H1 (cell line): ENCODE results near the gene TMEM266. TPM values are rescaled to one million over a fixed set of nuclear protein-coding genes. Genes with fewer than 3 reads are reported as not detected.

ENCODE experiments used
- CTCF ChIA-PET: fragments of 300-600 bp; sonication (Branson Sonifier 250); formaldehyde crosslinking; loops from one replicate; lab custom pipeline; 2021; ENCODE audit not compliant: partially characterized antibody; lab: Charles Lee
- POLR2A ChIA-PET: fragments of 300-600 bp; sonication (Branson Sonifier 250); formaldehyde crosslinking; loops from one replicate; lab custom pipeline; 2021; ENCODE audit warnings: inconsistent platforms; ENCODE audit not compliant: partially characterized antibody; lab: Charles Lee
- DNase-seq, 2 experiments: peaks; one replicate each; pipeline versions ENCODE4 v3.0.0 to v3.0.0-alpha.2; 2010 to 2022; ENCODE audit warnings: low spot score in 2 of 2, low read depth in 1 of 2, mixed read lengths in 1 of 2
- FAIRE-seq: peaks from 2 replicates; lab custom pipeline; 2011; peaks lifted over from hg19 to GRCh38; lab: Jason Lieb, UNC
- H2AFZ ChIP-seq: 2 replicates; pipeline ENCODE4 v1.8.1; 2012; ENCODE audit warnings: low read length, inconsistent platforms
- H2AK5ac ChIP-seq: 2 replicates; pipeline ENCODE4 v1.6.1; 2013; ENCODE audit warnings: low read depth, low read length
- H2BK120ac ChIP-seq: replicated peaks from 2 replicates; pipeline ENCODE3; 2013; ENCODE audit warnings: low read depth, low read length, inconsistent platforms
- H2BK12ac ChIP-seq: 2 replicates; pipeline ENCODE4 v1.6.1; 2013; ENCODE audit warnings: low read depth, low read length
- H2BK15ac ChIP-seq: 2 replicates; pipeline ENCODE4 v1.6.1; 2013; ENCODE audit warnings: low read length
- H2BK20ac ChIP-seq: 2 replicates; pipeline ENCODE4 v1.6.1; 2013; ENCODE audit warnings: low read length
- H2BK5ac ChIP-seq: 2 replicates; pipeline ENCODE4 v1.6.1; 2013; ENCODE audit warnings: low read depth, low read length
- H3K14ac ChIP-seq: 2 replicates; pipeline ENCODE4 v1.6.1; 2013; ENCODE audit warnings: inconsistent platforms; ENCODE audit not compliant: insufficient read length
- H3K18ac ChIP-seq: 2 replicates; pipeline ENCODE4 v1.6.1; 2013; ENCODE audit warnings: low read length; ENCODE audit errors: extremely low read depth
- H3K23ac ChIP-seq: 2 replicates; pipeline ENCODE4 v1.6.1; 2013; ENCODE audit warnings: inconsistent platforms; ENCODE audit not compliant: insufficient read length
- H3K23me2 ChIP-seq: 2 replicates; pipeline ENCODE4 v1.6.1; 2013; ENCODE audit warnings: low read depth, low read length
- H3K27ac ChIP-seq: 2 replicates; pipeline ENCODE4 v1.6.1; 2011; ENCODE audit warnings: low read depth, low read length, inconsistent platforms
- H3K27me3 ChIP-seq, 4 experiments: replicated peaks in 1 of 4; 1 replicate in 1 of 4; 2 replicates in 3 of 4; pipeline versions ENCODE4 v1.6.1 to v1.8.1; 2011 to 2013; ENCODE audit warnings: low read length in 3 of 4, mild to moderate bottlenecking in 3 of 4, inconsistent platforms in 2 of 4, mixed read lengths in 2 of 4, moderate library complexity in 1 of 4; ENCODE audit not compliant: control insufficient read depth in 3 of 4, insufficient read depth in 3 of 4; ENCODE audit errors: extremely low read depth in 1 of 4
- H3K36me3 ChIP-seq, 4 experiments: 2 replicates each; pipeline versions ENCODE4 v1.6.1 to v1.8.1; 2011 to 2013; ENCODE audit warnings: mild to moderate bottlenecking in 4 of 4, low read length in 3 of 4, moderate library complexity in 2 of 4, control low read depth in 1 of 4, inconsistent platforms in 1 of 4; ENCODE audit not compliant: insufficient read depth in 4 of 4, control insufficient read depth in 2 of 4
- H3K4ac ChIP-seq: replicated peaks from 2 replicates; pipeline ENCODE3; 2013; ENCODE audit warnings: low read length, low read depth, mixed read lengths, inconsistent platforms; ENCODE audit not compliant: insufficient read length
- H3K4me1 ChIP-seq, 4 experiments: replicated peaks in 1 of 4; 1 replicate in 1 of 4; 2 replicates in 3 of 4; pipeline versions ENCODE4 v1.6.1 to v1.8.1; 2011 to 2013; ENCODE audit warnings: low read length in 3 of 4, inconsistent platforms in 2 of 4, mixed read lengths in 1 of 4; ENCODE audit not compliant: insufficient read depth in 4 of 4, control insufficient read depth in 3 of 4
- H3K4me2 ChIP-seq, 2 experiments: 2 replicates each; pipeline versions ENCODE4 v1.6.1 to v1.8.1; 2011 to 2013; ENCODE audit warnings: low read depth in 2 of 2, low read length in 2 of 2, control low read depth in 1 of 2, inconsistent platforms in 1 of 2, mild to moderate bottlenecking in 1 of 2; ENCODE audit not compliant: insufficient read depth in 1 of 2
- H3K4me3 ChIP-seq, 4 experiments: fragments of 200-600, 300-600 bp in 1 of 4; sonication (generic), shearing (Covaris generic), sonication (Bioruptor Twin) in 1 of 4; 2 replicates each; pipeline versions ENCODE4 v1.5.1 to v1.8.1; 2011 to 2016; ENCODE audit warnings: low read length in 4 of 4, low read depth in 3 of 4, control low read depth in 2 of 4, inconsistent platforms in 2 of 4, mild to moderate bottlenecking in 2 of 4, mixed read lengths in 1 of 4, moderate library complexity in 1 of 4; ENCODE audit not compliant: insufficient read depth in 2 of 4; ENCODE audit errors: extremely low read depth in 1 of 4
- H3K56ac ChIP-seq: replicated peaks from 2 replicates; pipeline ENCODE3; 2013; ENCODE audit warnings: low read depth, mild to moderate bottlenecking, mixed read lengths, low read length, inconsistent platforms; ENCODE audit not compliant: insufficient read length
- H3K79me1 ChIP-seq: 2 replicates; pipeline ENCODE4 v1.6.1; 2013; ENCODE audit warnings: low read depth, low read length, control low read depth
- H3K79me2 ChIP-seq, 2 experiments: 2 replicates each; pipeline versions ENCODE4 v1.6.1 to v1.8.1; 2012 to 2013; ENCODE audit warnings: low read length in 2 of 2, mild to moderate bottlenecking in 2 of 2, inconsistent platforms in 1 of 2; ENCODE audit not compliant: insufficient read depth in 2 of 2, control insufficient read depth in 1 of 2
- H3K9ac ChIP-seq, 4 experiments: replicated peaks in 1 of 4; 1 replicate in 1 of 4; 2 replicates in 3 of 4; pipeline versions ENCODE4 v1.6.1 to v1.8.1; 2011 to 2013; ENCODE audit warnings: low read depth in 3 of 4, low read length in 3 of 4, control low read depth in 2 of 4, mild to moderate bottlenecking in 2 of 4, moderate library complexity in 2 of 4, inconsistent platforms in 1 of 4; ENCODE audit errors: extremely low read depth in 1 of 4
- H3K9me3 ChIP-seq, 2 experiments: 2 replicates each; pipeline versions ENCODE4 v1.6.1 to v1.8.1; 2012 to 2013; ENCODE audit warnings: mild to moderate bottlenecking in 2 of 2, moderate library complexity in 2 of 2, control low read depth in 1 of 2, inconsistent platforms in 1 of 2, low read depth in 1 of 2, low read length in 1 of 2, mixed read lengths in 1 of 2; ENCODE audit not compliant: insufficient read depth in 2 of 2
- H4K20me1 ChIP-seq, 2 experiments: replicated peaks in 1 of 2; 2 replicates each; pipeline versions ENCODE3 to v1.8.1; 2011 to 2013; ENCODE audit warnings: inconsistent platforms in 2 of 2, low read length in 2 of 2, mild to moderate bottlenecking in 1 of 2; ENCODE audit not compliant: insufficient read depth in 2 of 2, control insufficient read depth in 1 of 2
- H4K5ac ChIP-seq: 2 replicates; pipeline ENCODE4 v1.6.1; 2013; ENCODE audit warnings: low read length, low read depth, mixed read lengths, inconsistent platforms; ENCODE audit not compliant: insufficient read length
- H4K8ac ChIP-seq: 2 replicates; pipeline ENCODE4 v1.8.0; 2013; ENCODE audit warnings: mild to moderate bottlenecking, moderate library complexity, low read length, inconsistent platforms; ENCODE audit not compliant: insufficient read depth; ENCODE audit errors: extremely low read depth
- H4K91ac ChIP-seq: replicated peaks from 2 replicates; pipeline ENCODE3; 2013; ENCODE audit warnings: low read length, mixed read lengths, inconsistent platforms; ENCODE audit not compliant: insufficient read length
- FOSL1 ChIP-seq: IDR thresholded peaks from 2 replicates; pipeline ENCODE4 v1.6.1; 2011; ENCODE audit warnings: mild to moderate bottlenecking, low read depth, low read length, moderate library complexity; ENCODE audit not compliant: insufficient read depth
- POLR2AphosphoS5 ChIP-seq: IDR thresholded peaks from 2 replicates; pipeline ENCODE4 v1.6.1; 2011; ENCODE audit warnings: low read depth, low read length
- WGBS, 2 experiments: shearing (Covaris generic) in 1 of 2; methylation state at CpG; one replicate each; pipeline versions ENCODE4 v1.1.6 to v1.1.7; 2013 to 2015; ENCODE audit warnings: low lambda C conversion rate in 2 of 2, mixed read lengths in 2 of 2, inconsistent platforms in 1 of 2, low coverage in 1 of 2, missing lambda C conversion rate in 1 of 2; ENCODE audit not compliant: insufficient replicate concordance in 2 of 2, insufficient coverage in 1 of 2, insufficient read length in 1 of 2; ENCODE audit errors: extremely low coverage in 1 of 2, missing lambda C conversion rate in 1 of 2; 5-methylcytosine and 5-hydroxymethylcytosine counted together
- polyA plus RNA-seq, 7 experiments: library from polyadenylated mRNA; depleted of rRNA in 3 of 7; stranded (reverse) in 5 of 7; unstranded in 2 of 7; fragments of >200 nt in 5 of 7; fragments of 200-250 nt in 2 of 7; gene quantifications; 1 replicate in 5 of 7; 2 replicates in 1 of 7; 4 replicates in 1 of 7; pipeline versions ENCODE4 v1.2.1 to v1.2.3, GENCODE V29; 2011 to 2013; ENCODE audit warnings: missing spikeins in 2 of 7, mixed read lengths in 2 of 7
- total RNA-seq: library from RNA; stranded (reverse); fragmentation: NEBNext Ultra II Directional; extraction: Animal tissue kit (Norgen Biotek cat#: 25700); gene quantifications from 2 replicates; pipeline ENCODE4 v1.2.1, GENCODE V29; 2021

TMEM266 gene
- total and polyA plus RNA-seq, 2 of the 8 experiments (the other 6 are each of a cell fraction or from before 2014, with no cell fraction given): 2.6 TPM

DNA sequence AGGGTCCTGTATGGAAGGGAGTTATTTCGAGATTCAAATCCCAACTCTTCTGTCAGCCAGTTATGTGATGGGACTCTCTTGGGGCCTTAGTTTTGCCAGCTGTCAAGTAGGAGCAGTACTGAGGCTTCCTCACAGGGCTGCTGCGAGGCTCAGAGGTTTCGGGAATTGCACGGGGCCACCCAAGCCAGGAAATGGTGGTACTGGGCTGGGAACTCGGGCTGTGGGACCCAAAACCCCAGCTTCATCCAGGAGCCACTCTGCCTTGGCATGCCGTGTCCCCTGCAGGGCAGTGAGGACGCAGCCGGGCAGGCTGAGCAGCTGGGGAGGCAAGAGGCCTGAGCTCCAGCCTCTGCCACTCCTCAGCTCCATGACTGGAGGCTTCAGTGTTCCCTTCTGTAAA lies 132.9 kb downstream of the TMEM266 start:
- Histone ChIP-seq H4K91ac (no peak overlapping the region), H3K36me3 (no peaks in the 10 kb centered on the region), H3K23me2 (no peaks in the 10 kb centered on the region), H4K5ac (no peak overlapping the region), H3K79me2 (no peaks in the 10 kb centered on the region), H2BK20ac (no peak overlapping the region), H3K56ac (no peak overlapping the region), H4K20me1 (no peaks in the 10 kb centered on the region), H3K9ac (no peak overlapping the region), H2BK5ac (no peak overlapping the region), H2BK15ac (no peak overlapping the region), H3K27me3 (peaks cover 0 to 9% (median 7%) of the 10 kb centered on the region in 4 experiments; a peak in 4 of 7 replicates), H2BK120ac (no peak overlapping the region), H2BK12ac (no peak overlapping the region), H3K23ac (no peak overlapping the region), H2AFZ (no peak overlapping the region), H3K4me3 (no peak overlapping the region), H3K18ac (no peak overlapping the region), H3K4ac (no peak overlapping the region), H2AK5ac (no peak overlapping the region), H3K9me3 (no peaks in the 10 kb centered on the region), H3K79me1 (no peaks in the 10 kb centered on the region), H4K8ac (no peak overlapping the region; the same call in 1 of the 2 replicates), H3K27ac (no peak overlapping the region), H3K4me1 (peaks cover 0 to 8% (median under 1%) of the 10 kb centered on the region in 4 experiments; a peak in 2 of 7 replicates), H3K14ac (no peak overlapping the region), H3K4me2 (no peak overlapping the region)
- 93% methylated on average over 8 of the region's 8 CpGs; no CpG with 5 or more reads in 1 of the 2 experiments for WGBS, 2 experiments
- ChIA-PET POLR2A (interaction anchor here (0.6 to 3.8 kb wide), 4 partner anchors 9 to 143 kb away, joined by 3 to 18 read pairs (median 4); partner anchors contain the start of genes ETFA and ISL2), CTCF (interaction anchor here (0.7 to 9.1 kb wide), 8 partner anchors 16 to 675 kb away, joined by 3 to 130 read pairs (median 4); partner anchors contain the start of gene ISL2)
- FAIRE-seq: no peak
- no peak for DNase-seq
- TF ChIP-seq POLR2AphosphoS5: no peak
- no peak for TF ChIP-seq FOSL1
- TF ChIP-seq, all 59 proteins: peak for 0
